K562 (cell line): ENCODE data around the gene PDLIM5. TPM values are rescaled to one million over a fixed set of nuclear protein-coding genes. Genes with fewer than 3 reads are reported as not detected.

Experiments used
- ATAC-seq: fragments of 200-7000 bp; cut with Tn5 transposase; 3 replicates; pipeline ENCODE4 v1.9.1; 2020; ENCODE audit warnings: moderate library complexity
- BruUV-seq: library from RNA; stranded (reverse); fragments of 400-500 nt; replicated peaks from 2 replicates; lab custom pipeline; 2021; lab: Mats Ljungman, UMichigan
- CTCF ChIA-PET: fragments of 300-600 bp; formaldehyde crosslinking; extraction: SDS; loops from one replicate; lab custom pipeline; 2021; ENCODE audit warnings: low intra/inter-chr PET ratio; lab: Yijun Ruan, JAX
- POLR2A ChIA-PET: fragments of 300-600, 350-650 bp; sonication (Branson Sonifier 250); formaldehyde crosslinking; extraction: SDS; loops from one replicate; lab custom pipeline; 2021; ENCODE audit warnings: antibody characterized with exemption, inconsistent platforms; lab: Yijun Ruan, JAX
- DNase-seq, 4 experiments: peaks; one replicate each; pipeline versions ENCODE4 v3.0.0 to v3.0.0-alpha.2; 2011 to 2018; ENCODE audit warnings: low spot score in 3 of 4, mixed read lengths in 3 of 4; ENCODE audit errors: extremely low read depth in 1 of 4
- FAIRE-seq: peaks from 2 replicates; lab custom pipeline; 2011; peaks lifted over from hg19 to GRCh38; lab: Jason Lieb, UNC
- H2AFZ ChIP-seq: 2 replicates; pipeline ENCODE4 v1.6.0; 2011; ENCODE audit warnings: low read depth, low read length, control low read depth, inconsistent platforms
- H3K27ac ChIP-seq: fragments of 200-600 bp; 3 replicates; pipeline ENCODE4 v1.8.0; 2011; ENCODE audit warnings: low read depth, mild to moderate bottlenecking, control low read depth, inconsistent platforms, low read length, moderate library complexity, mixed read lengths; ENCODE audit errors: extremely low read depth
- H3K27me3 ChIP-seq, 2 experiments: fragments of 300-600 bp in 1 of 2; 2 replicates in 1 of 2; 3 replicates in 1 of 2; pipeline versions ENCODE4 v1.6.0 to v1.8.0; 2011; ENCODE audit warnings: inconsistent platforms in 2 of 2, low read length in 2 of 2, mild to moderate bottlenecking in 1 of 2, mixed read lengths in 1 of 2, moderate library complexity in 1 of 2; ENCODE audit not compliant: control insufficient read depth in 2 of 2, insufficient read depth in 2 of 2
- H3K36me3 ChIP-seq: fragments of 300-600 bp; 3 replicates; pipeline ENCODE4 v1.8.0; 2011; ENCODE audit warnings: mild to moderate bottlenecking, low read length, inconsistent platforms; ENCODE audit not compliant: control insufficient read depth, insufficient read depth
- H3K4me1 ChIP-seq, 2 experiments: fragments of 200-600 bp in 1 of 2; replicated peaks in 1 of 2; 2 replicates in 1 of 2; 3 replicates in 1 of 2; pipeline versions ENCODE4 v1.5.1 to v1.8.0; 2011; ENCODE audit warnings: inconsistent platforms in 2 of 2, low read length in 2 of 2, mild to moderate bottlenecking in 1 of 2, mixed read lengths in 1 of 2, moderate library complexity in 1 of 2; ENCODE audit not compliant: control insufficient read depth in 2 of 2, insufficient read depth in 2 of 2
- H3K4me2 ChIP-seq: 2 replicates; pipeline ENCODE4 v1.6.1; 2011; ENCODE audit warnings: low read length, control low read depth, inconsistent platforms, mixed read lengths; ENCODE audit not compliant: insufficient read depth
- H3K4me3 ChIP-seq: fragments of 200-600 bp; sonication (generic), shearing (Covaris generic); 2 replicates; pipeline ENCODE4 v1.5.1; 2016; ENCODE audit warnings: control low read depth, inconsistent platforms
- H3K79me2 ChIP-seq: fragments of 200-600 bp; 3 replicates; pipeline ENCODE4 v1.8.0; 2011; ENCODE audit warnings: low read length, inconsistent platforms; ENCODE audit not compliant: control insufficient read depth, insufficient read depth
- H3K9ac ChIP-seq, 2 experiments: 2 replicates each; pipeline versions ENCODE4 v1.6.0 to v1.6.1; 2011; ENCODE audit warnings: low read depth in 2 of 2, low read length in 2 of 2, control low read depth in 1 of 2, inconsistent platforms in 1 of 2, mild to moderate bottlenecking in 1 of 2, mixed read lengths in 1 of 2; ENCODE audit not compliant: insufficient read depth in 1 of 2
- H3K9me1 ChIP-seq: one replicate; pipeline ENCODE4 v1.6.0; 2011; ENCODE audit warnings: inconsistent platforms, mild to moderate bottlenecking, low read length, moderate library complexity; ENCODE audit not compliant: control insufficient read depth, insufficient read depth
- H3K9me3 ChIP-seq: replicated peaks from 2 replicates; pipeline ENCODE4 v1.5.1; 2011; ENCODE audit warnings: low read depth, low read length, inconsistent platforms; ENCODE audit not compliant: control insufficient read depth, insufficient read depth
- H4K20me1 ChIP-seq: replicated peaks from 2 replicates; pipeline ENCODE4 v1.6.1; 2011; ENCODE audit warnings: low read length, inconsistent platforms, mixed read lengths; ENCODE audit not compliant: control insufficient read depth, insufficient read depth
- ATF2 ChIP-seq: sonication (generic); formaldehyde crosslinking; IDR thresholded peaks from 2 replicates; pipeline ENCODE4 v1.8.1; 2022; ENCODE audit warnings: missing genetic modification reagents
- C11orf30 ChIP-seq: fragments of 450-650 bp; IDR thresholded peaks from 2 replicates; pipeline ENCODE4 v1.6.1; 2016; ENCODE audit warnings: low read depth, mild to moderate bottlenecking
- CBX5 ChIP-seq: IDR thresholded peaks from 2 replicates; pipeline ENCODE4 v1.6.1; 2014; ENCODE audit warnings: low read depth, borderline replicate concordance
- DEAF1 ChIP-seq: fragments of 450-650 bp; formaldehyde crosslinking; IDR thresholded peaks from 2 replicates; pipeline ENCODE4 v1.4.0; 2020; ENCODE audit warnings: mild to moderate bottlenecking, moderate library complexity
- HNRNPUL1 ChIP-seq: fragments of 200-400 bp; formaldehyde crosslinking; IDR thresholded peaks from 2 replicates; pipeline ENCODE4 v1.6.1; 2017; ENCODE audit warnings: low read length
- L3MBTL2 ChIP-seq: fragments of 450-650 bp; IDR thresholded peaks from 2 replicates; pipeline ENCODE4 v1.6.1; 2016; ENCODE audit warnings: mild to moderate bottlenecking, moderate library complexity
- MEIS2 ChIP-seq: fragments of 450-650 bp; IDR thresholded peaks from 2 replicates; pipeline ENCODE4 v1.6.1; 2014; ENCODE audit warnings: mild to moderate bottlenecking; ENCODE audit not compliant: partially characterized antibody
- POLR3G ChIP-seq: IDR thresholded peaks from 2 replicates; pipeline ENCODE4 v1.6.1; 2011; ENCODE audit not compliant: insufficient read length, insufficient replicate concordance; ENCODE audit errors: extremely low read depth
- SP2 ChIP-seq: IDR thresholded peaks from 2 replicates; pipeline ENCODE4 v1.6.1; 2011; ENCODE audit warnings: mild to moderate bottlenecking, low read depth, low read length, moderate library complexity; ENCODE audit not compliant: poor library complexity, severe bottlenecking; ENCODE audit errors: extremely low read depth
- XRCC5 ChIP-seq: fragments of 200-400 bp; formaldehyde crosslinking; IDR thresholded peaks from 2 replicates; pipeline ENCODE4 v1.6.1; 2017; ENCODE audit warnings: low read depth, mild to moderate bottlenecking, low read length
- ZBTB49 ChIP-seq: sonication (generic); formaldehyde crosslinking; IDR thresholded peaks from 2 replicates; pipeline ENCODE4 v1.8.0; 2022; ENCODE audit warnings: missing genetic modification reagents, mild to moderate bottlenecking, borderline replicate concordance
- ZFPM2 ChIP-seq: fragments of 250-450 bp; sonication (Bioruptor Pico); IDR thresholded peaks from 2 replicates; pipeline ENCODE4 v1.5.1; 2022; ENCODE audit warnings: mild to moderate bottlenecking
- ZNF639 ChIP-seq, 2 experiments: fragments of 200-800 bp in 1 of 2; sonication (Bioruptor generic) in 1 of 2; sonication (generic) in 1 of 2; formaldehyde crosslinking in 1 of 2; IDR thresholded peaks in 1 of 2; conservative IDR thresholded peaks in 1 of 2; 2 replicates each; pipeline versions ENCODE4 v1.5.0 to v1.6.1; 2016 to 2020; ENCODE audit warnings: missing compliant biosample characterization in 1 of 2, missing genetic modification characterization in 1 of 2, missing genetic modification reagents in 1 of 2
- WGBS: fragments of 100-300 bp; shearing (Covaris generic); methylation state at CpG from one replicate; pipeline ENCODE4 v1.1.6; 2016; ENCODE audit warnings: low coverage, mixed read lengths; ENCODE audit not compliant: insufficient coverage; ENCODE audit errors: missing lambda C conversion rate; 5-methylcytosine and 5-hydroxymethylcytosine counted together
- in situ Hi-C: fragments of 300-500 bp; cut with MboI; formaldehyde crosslinking; loops from 4 replicates; pipeline ENCODE4 v1.15.0; 2018; ENCODE audit warnings: inconsistent platforms, mixed read lengths
- intact Hi-C: fragments of 100-400 bp; cut with micrococcal nuclease; formaldehyde crosslinking; loops from 2 replicates; pipeline ENCODE4 v1.14.2; 2022
- polyA plus RNA-seq, 8 experiments: library from polyadenylated mRNA; depleted of rRNA in 4 of 8; stranded (reverse) in 5 of 8; unstranded in 3 of 8; fragments of >200 nt; fragmentation: Nextera tagmentation in 2 of 8; fragmentation: Illumina TruSeq in 1 of 8; extraction: Ambion mirVana in 2 of 8; extraction: Trizol in 1 of 8; gene quantifications; 2 replicates each; pipeline versions ENCODE4 v1.2.1 to v1.2.3, GENCODE V29; 2011 to 2014; ENCODE audit warnings: inconsistent platforms in 1 of 8, missing spikeins in 1 of 8
- total RNA-seq, 7 experiments: library from RNA; depleted of rRNA in 6 of 7; stranded (reverse); fragments of >200 nt in 6 of 7; fragmentation: Illumina TruSeq in 2 of 7; extraction: Trizol in 2 of 7; gene quantifications; 2 replicates each; pipeline versions ENCODE4 v1.2.1 to v1.2.3, GENCODE V29; 2011 to 2021; ENCODE audit warnings: low replicate concordance in 1 of 7

Gene PDLIM5
- total and polyA plus RNA-seq, 9 of the 15 experiments (the other 6 are each of a cell fraction or from before 2014, with no cell fraction given), result 36.9 to 127 (median 62.5) TPM

GRCh38 chr4:94640151-94640550, 188.4 kb downstream of the PDLIM5 start:
- POLR2A ChIA-PET, result no interaction called here
- ATAC-seq, result no peak
- in situ Hi-C loops, result loop anchor here (25.0 kb wide), 1 partner anchor 472 kb away; no protein-coding TSS in a partner anchor

More at GRCh38 chr4:94640151-94640550, 188.4 kb downstream of the PDLIM5 start:
- TF ChIP-seq ZFPM2 (CRISPR knock-in tag) (no peak), ATF2 (no peak), POLR3G (no peak), HNRNPUL1 (no peak), ZNF639 (CRISPR knock-in tag; conservative IDR thresholded peaks at IDR 0.05 in 1 of 2, IDR thresholded peaks at IDR 0.05 in 1 of 2) (no peak), CBX5 (no peak), L3MBTL2 (no peak), MEIS2 (no peak), C11orf30 (no peak), SP2 (no peak), DEAF1 (CRISPR knock-in tag) (no peak), ZBTB49 (no peak), XRCC5 (no peak)
- TF ChIP-seq, all 486 proteins: peak for 0
- Histone ChIP-seq H3K27me3 (no peaks in the 10 kb centered on the region), H2AFZ (no peak overlapping the region), H3K4me2 (no peak overlapping the region), H3K9me1 (no peaks in the 10 kb centered on the region), H3K27ac (no peak overlapping the region), H3K9me3 (no peaks in the 10 kb centered on the region), H4K20me1 (no peaks in the 10 kb centered on the region), H3K79me2 (no peaks in the 10 kb centered on the region), H3K4me1 (no peaks in the 10 kb centered on the region), H3K4me3 (no peak overlapping the region), H3K36me3 (peaks cover 32% of the 10 kb centered on the region; the same call in 2 of the 3 replicates), H3K9ac (no peak overlapping the region)
- intact Hi-C loops, result no loop called here
- DNase-seq (no peak), FAIRE-seq (no peak)
- CTCF ChIA-PET, result no interaction called here
- WGBS, result 93% methylated on average over 4 of the region's 4 CpGs
- no TSS peak for BruUV-seq
